Panc1 (cell line): ENCODE data around the gene DCBLD2.

ENCODE experiments used
- POLR2AphosphoS5 ChIP-seq: IDR thresholded peaks from 2 replicates; pipeline ENCODE4 v1.6.1; 2012; ENCODE audit warnings: mild to moderate bottlenecking, low read depth, low read length, moderate library complexity
- SIN3A ChIP-seq: IDR thresholded peaks from 2 replicates; pipeline ENCODE4 v1.6.1; 2012; ENCODE audit warnings: low read depth, mild to moderate bottlenecking, low read length, moderate library complexity, borderline replicate concordance; ENCODE audit not compliant: insufficient read depth
- TF ChIP-seq, protein P1 (sequence below): fragments of 450-650 bp; IDR thresholded peaks from 2 replicates; pipeline ENCODE4 v1.5.1; 2017; ENCODE audit warnings: mild to moderate bottlenecking
- TF ChIP-seq, protein P2 (sequence below), 2 experiments: IDR thresholded peaks; 2 replicates each; pipeline ENCODE4 v1.6.1; 2011 to 2012; ENCODE audit warnings: low read depth in 2 of 2, control low read depth in 1 of 2, low read length in 1 of 2, mild to moderate bottlenecking in 1 of 2, moderate library complexity in 1 of 2; ENCODE audit not compliant: insufficient read depth in 1 of 2

DNA sequence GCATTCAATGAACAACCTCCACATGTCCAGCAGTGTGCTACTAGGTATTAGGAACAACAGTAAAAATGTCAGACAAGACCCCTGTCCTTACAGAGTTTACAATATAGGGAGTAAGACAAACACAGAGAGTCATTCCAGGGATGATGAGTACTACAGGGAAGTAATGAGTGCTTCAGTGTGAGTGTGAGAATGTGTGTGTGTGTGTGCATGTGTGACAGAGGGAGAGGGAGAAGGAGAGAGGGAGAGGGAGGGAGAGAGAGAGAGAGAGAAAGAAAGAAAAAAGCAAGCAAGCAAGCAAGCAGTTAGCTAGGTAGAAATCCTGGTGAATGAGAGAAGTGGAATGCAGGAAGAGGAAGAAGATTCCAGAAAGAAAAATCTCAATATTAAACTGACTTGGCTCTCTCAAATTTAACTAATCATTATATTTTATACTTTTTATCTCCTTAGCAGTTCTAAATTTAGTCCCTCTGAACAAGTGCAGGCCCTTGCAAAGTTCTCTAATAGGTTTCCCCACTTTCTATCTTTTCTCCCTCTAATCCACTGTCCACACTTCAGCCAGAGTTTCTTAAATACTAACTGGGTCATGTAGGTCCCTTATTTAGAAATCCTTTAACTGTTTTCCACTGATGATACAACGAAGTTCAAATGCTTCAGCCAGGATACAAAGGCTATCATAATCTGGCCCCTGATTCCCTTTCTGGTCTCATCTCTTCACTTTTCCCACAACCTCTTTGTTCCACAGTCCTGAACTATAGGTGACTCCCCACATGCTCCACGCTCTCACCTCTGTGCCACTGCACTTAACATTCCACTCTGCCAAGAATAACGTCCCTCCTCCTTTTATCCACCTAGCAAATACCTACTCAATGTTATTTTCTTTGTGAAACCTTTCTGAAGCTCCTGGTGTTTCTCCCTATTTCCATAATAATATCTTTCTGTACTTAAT, 10.3 kb downstream of the DCBLD2 start:
- TF ChIP-seq SIN3A (no peak), POLR2AphosphoS5 (no peak)
- TF ChIP-seq, protein P1, sequence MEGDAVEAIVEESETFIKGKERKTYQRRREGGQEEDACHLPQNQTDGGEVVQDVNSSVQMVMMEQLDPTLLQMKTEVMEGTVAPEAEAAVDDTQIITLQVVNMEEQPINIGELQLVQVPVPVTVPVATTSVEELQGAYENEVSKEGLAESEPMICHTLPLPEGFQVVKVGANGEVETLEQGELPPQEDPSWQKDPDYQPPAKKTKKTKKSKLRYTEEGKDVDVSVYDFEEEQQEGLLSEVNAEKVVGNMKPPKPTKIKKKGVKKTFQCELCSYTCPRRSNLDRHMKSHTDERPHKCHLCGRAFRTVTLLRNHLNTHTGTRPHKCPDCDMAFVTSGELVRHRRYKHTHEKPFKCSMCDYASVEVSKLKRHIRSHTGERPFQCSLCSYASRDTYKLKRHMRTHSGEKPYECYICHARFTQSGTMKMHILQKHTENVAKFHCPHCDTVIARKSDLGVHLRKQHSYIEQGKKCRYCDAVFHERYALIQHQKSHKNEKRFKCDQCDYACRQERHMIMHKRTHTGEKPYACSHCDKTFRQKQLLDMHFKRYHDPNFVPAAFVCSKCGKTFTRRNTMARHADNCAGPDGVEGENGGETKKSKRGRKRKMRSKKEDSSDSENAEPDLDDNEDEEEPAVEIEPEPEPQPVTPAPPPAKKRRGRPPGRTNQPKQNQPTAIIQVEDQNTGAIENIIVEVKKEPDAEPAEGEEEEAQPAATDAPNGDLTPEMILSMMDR, result no peak
- TF ChIP-seq, protein P2, sequence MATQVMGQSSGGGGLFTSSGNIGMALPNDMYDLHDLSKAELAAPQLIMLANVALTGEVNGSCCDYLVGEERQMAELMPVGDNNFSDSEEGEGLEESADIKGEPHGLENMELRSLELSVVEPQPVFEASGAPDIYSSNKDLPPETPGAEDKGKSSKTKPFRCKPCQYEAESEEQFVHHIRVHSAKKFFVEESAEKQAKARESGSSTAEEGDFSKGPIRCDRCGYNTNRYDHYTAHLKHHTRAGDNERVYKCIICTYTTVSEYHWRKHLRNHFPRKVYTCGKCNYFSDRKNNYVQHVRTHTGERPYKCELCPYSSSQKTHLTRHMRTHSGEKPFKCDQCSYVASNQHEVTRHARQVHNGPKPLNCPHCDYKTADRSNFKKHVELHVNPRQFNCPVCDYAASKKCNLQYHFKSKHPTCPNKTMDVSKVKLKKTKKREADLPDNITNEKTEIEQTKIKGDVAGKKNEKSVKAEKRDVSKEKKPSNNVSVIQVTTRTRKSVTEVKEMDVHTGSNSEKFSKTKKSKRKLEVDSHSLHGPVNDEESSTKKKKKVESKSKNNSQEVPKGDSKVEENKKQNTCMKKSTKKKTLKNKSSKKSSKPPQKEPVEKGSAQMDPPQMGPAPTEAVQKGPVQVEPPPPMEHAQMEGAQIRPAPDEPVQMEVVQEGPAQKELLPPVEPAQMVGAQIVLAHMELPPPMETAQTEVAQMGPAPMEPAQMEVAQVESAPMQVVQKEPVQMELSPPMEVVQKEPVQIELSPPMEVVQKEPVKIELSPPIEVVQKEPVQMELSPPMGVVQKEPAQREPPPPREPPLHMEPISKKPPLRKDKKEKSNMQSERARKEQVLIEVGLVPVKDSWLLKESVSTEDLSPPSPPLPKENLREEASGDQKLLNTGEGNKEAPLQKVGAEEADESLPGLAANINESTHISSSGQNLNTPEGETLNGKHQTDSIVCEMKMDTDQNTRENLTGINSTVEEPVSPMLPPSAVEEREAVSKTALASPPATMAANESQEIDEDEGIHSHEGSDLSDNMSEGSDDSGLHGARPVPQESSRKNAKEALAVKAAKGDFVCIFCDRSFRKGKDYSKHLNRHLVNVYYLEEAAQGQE (IDR thresholded peaks at IDR 0.05; ENCODE audit: insufficient read depth in 1 of 2, low read depth in 2 of 2, low read length in 1 of 2), result no peak
